ENCODE results near the gene ISCU. TPM values are rescaled to one million over a fixed set of nuclear protein-coding genes. Genes with fewer than 3 reads are reported as not detected.

ISCU gene
- polyA plus RNA-seq, 1 of the 3 experiments (the other 2 are of a cell fraction), result 165 TPM

- peaks cover 6% of the 10 kb centered on the region for H3F3A ChIP-seq (replicated peaks; ENCODE audit: insufficient read depth)
- 87% methylated on average over 8 of the region's 8 CpGs for WGBS (ENCODE audit: low lambda C conversion rate)
- no peak overlapping the region for H3K4me3 ChIP-seq (ENCODE audit: low read depth in 2 of 2, low read length in 1 of 2)
- H3K9me3 ChIP-seq, result no peaks in the 10 kb centered on the region
- no peak overlapping the region for H2AFZ ChIP-seq (ENCODE audit: low read depth)
- no peak for TF ChIP-seq JUND (IDR thresholded peaks at IDR 0.05)
- no peak for TF ChIP-seq USF2 (IDR thresholded peaks at IDR 0.05; ENCODE audit: borderline replicate concordance, low read depth, low read length)
- no peak for TF ChIP-seq NFIC (IDR thresholded peaks at IDR 0.05; ENCODE audit: borderline replicate concordance)
- no peak for TF ChIP-seq CHD2 (IDR thresholded peaks at IDR 0.05; ENCODE audit: low read length, partially characterized antibody)
- no peak for TF ChIP-seq GATA2 (CRISPR knock-in tag; IDR thresholded peaks at IDR 0.05)
- TF ChIP-seq FOXJ3 (CRISPR knock-in tag; IDR thresholded peaks at IDR 0.05), result no peak
- TF ChIP-seq CTCF (IDR thresholded peaks at IDR 0.05), result no peak
- no peak for TF ChIP-seq EZH2phosphoT487 (IDR thresholded peaks at IDR 0.05; ENCODE audit: borderline replicate concordance, low read depth)
- no peak for TF ChIP-seq FOSL2 (IDR thresholded peaks at IDR 0.05; ENCODE audit: borderline replicate concordance, low read depth)
- H3K4me1 ChIP-seq (ENCODE audit: control insufficient read depth in 1 of 2, insufficient read depth in 2 of 2, low read depth in 1 of 2, low read length in 1 of 2), result peaks cover 4 to 5% of the 10 kb centered on the region in 2 experiments; a peak in 2 of 4 replicates
- peaks cover 30% of the 10 kb centered on the region in 2 experiments for H3K36me3 ChIP-seq (replicated peaks in 1 of 2; ENCODE audit: control insufficient read depth in 1 of 2, insufficient read depth in 2 of 2, low read length in 1 of 2)
- no peak overlapping the region for H3K9ac ChIP-seq
- H3K79me2 ChIP-seq (ENCODE audit: insufficient read depth), result no peaks in the 10 kb centered on the region
- H3K27ac ChIP-seq (ENCODE audit: low read depth in 2 of 2, low read length in 1 of 2), result no peak overlapping the region
- H3K9me2 ChIP-seq, result no peaks in the 10 kb centered on the region
- H3K27me3 ChIP-seq (ENCODE audit: insufficient read depth), result no peaks in the 10 kb centered on the region
- H4K20me1 ChIP-seq (ENCODE audit: insufficient read depth), result no peaks in the 10 kb centered on the region
- ChIA-PET POLR2A (no interaction called here), CTCF (interaction anchor here (0.6 to 16.0 kb wide), 9 partner anchors 11 to 232 kb away, joined by 3 to 503 read pairs (median 6); no protein-coding TSS in a partner anchor)
- no peak for DNase-seq
- H3K4me2 ChIP-seq, result no peak overlapping the region
Observed at GRCh38 chr12:108571609-108572165, 9.3 kb downstream of the ISCU start.

- H3K79me2 ChIP-seq (ENCODE audit: insufficient read depth), result no peaks in the 10 kb centered on the region
- no peaks in the 10 kb centered on the region for H3K27me3 ChIP-seq (ENCODE audit: insufficient read depth)
- H3K4me1 ChIP-seq (ENCODE audit: control insufficient read depth in 1 of 2, insufficient read depth in 2 of 2, low read depth in 1 of 2, low read length in 1 of 2), result peaks cover 4 to 5% of the 10 kb centered on the region in 2 experiments; a peak in 2 of 4 replicates
- whole genome bisulfite sequencing (ENCODE audit: low lambda C conversion rate), result 84% methylated on average over 8 of the region's 8 CpGs
- no peak overlapping the region for H3K4me2 ChIP-seq
- ChIA-PET CTCF (interaction anchor here (0.9 to 16.0 kb wide), 2 partner anchors 43 to 233 kb away, joined by 3 to 503 read pairs; no protein-coding TSS in a partner anchor), POLR2A (no interaction called here)
- H3F3A ChIP-seq (replicated peaks; ENCODE audit: insufficient read depth), result peaks cover 6% of the 10 kb centered on the region
- H2AFZ ChIP-seq (ENCODE audit: low read depth), result no peak overlapping the region
- H3K9me2 ChIP-seq, result no peaks in the 10 kb centered on the region
- no peak overlapping the region for H3K9ac ChIP-seq
- no peaks in the 10 kb centered on the region for H4K20me1 ChIP-seq (ENCODE audit: insufficient read depth)
- no peak overlapping the region for H3K4me3 ChIP-seq (ENCODE audit: low read depth in 2 of 2, low read length in 1 of 2)
- DNase-seq, result no peak
- no peak overlapping the region for H3K27ac ChIP-seq (ENCODE audit: low read depth in 2 of 2, low read length in 1 of 2)
- H3K36me3 ChIP-seq (replicated peaks in 1 of 2; ENCODE audit: control insufficient read depth in 1 of 2, insufficient read depth in 2 of 2, low read length in 1 of 2), result peaks cover 24% of the 10 kb centered on the region in 2 experiments
- H3K9me3 ChIP-seq, result no peaks in the 10 kb centered on the region
- no peak for TF ChIP-seq IRF3 (IDR thresholded peaks at IDR 0.05; ENCODE audit: low read depth, low read length)
- no peak for TF ChIP-seq FOXJ3 (CRISPR knock-in tag; IDR thresholded peaks at IDR 0.05)
- no peak for TF ChIP-seq SIN3A (IDR thresholded peaks at IDR 0.05; ENCODE audit: borderline replicate concordance, low read depth, low read length)
- TF ChIP-seq EP300 (IDR thresholded peaks at IDR 0.05; ENCODE audit: borderline replicate concordance in 1 of 2, low read depth in 1 of 2, low read length in 1 of 2), result no peak
- no peak for TF ChIP-seq POLR2AphosphoS5 (IDR thresholded peaks at IDR 0.05; ENCODE audit: low read depth, low read length)
- TF ChIP-seq GATA2 (CRISPR knock-in tag; IDR thresholded peaks at IDR 0.05), result no peak
- no peak for TF ChIP-seq MAX (IDR thresholded peaks at IDR 0.05; ENCODE audit: low read depth)
- TF ChIP-seq MEF2A (IDR thresholded peaks at IDR 0.05; ENCODE audit: borderline replicate concordance, low read depth), result no peak
- no peak for TF ChIP-seq YY1 (IDR thresholded peaks at IDR 0.05; ENCODE audit: low read depth)
- TF ChIP-seq RCOR1 (IDR thresholded peaks at IDR 0.05; ENCODE audit: low read length), result no peak
- TF ChIP-seq USF1 (IDR thresholded peaks at IDR 0.05; ENCODE audit: borderline replicate concordance, low read depth), result no peak
- no peak for TF ChIP-seq CTCF (IDR thresholded peaks at IDR 0.05)
- TF ChIP-seq NRF1 (IDR thresholded peaks at IDR 0.05; ENCODE audit: low read depth, low read length), result no peak
Observed at GRCh38 chr12:108572166-108572790, 9.9 kb downstream of the ISCU start.

Measured in SK-N-SH (cell line).